ENCODE measurements around the gene CHD8. TPM values are rescaled to one million over a fixed set of nuclear protein-coding genes. Genes with fewer than 3 reads are reported as not detected.
"Not testable (repeated sequence)": the region's sequence is repeated elsewhere in the genome, so short reads cannot be mapped to it uniquely, and the experiment has no call there.

The CHD8 gene
- total RNA-seq, 1 donor from 2014 or later = 126 TPM

DNA sequence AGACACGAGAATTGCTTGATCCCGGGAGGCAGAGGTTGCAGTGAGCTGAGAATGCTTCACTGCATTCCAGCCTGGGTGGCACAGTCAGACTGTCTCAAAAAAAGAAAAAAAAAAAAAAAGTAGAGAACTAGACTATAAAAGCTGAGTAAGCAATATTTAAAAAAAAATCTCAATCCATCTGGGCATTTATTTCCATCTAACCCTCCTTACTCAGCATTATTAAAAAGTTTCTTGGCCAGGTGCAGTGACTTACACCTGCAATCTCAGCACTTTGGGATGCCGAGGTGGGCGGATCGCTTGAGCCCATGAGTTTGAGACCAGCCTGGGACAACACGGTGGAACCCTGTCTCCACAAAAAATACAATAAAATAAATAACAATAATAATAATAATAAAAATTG is 76.6 kb downstream of the CHD8 start:
- no peak overlapping the region for H3K27ac Mint-ChIP-seq
- DNase-seq (ENCODE audit: low spot score in 2 of 2, unreplicated experiment in 2 of 2) = no peak
- H3K27me3 Mint-ChIP-seq (ENCODE audit: low read depth) = no peaks in the 10 kb centered on the region
- no peak overlapping the region for H3K4me3 Mint-ChIP-seq
- H3K36me3 Mint-ChIP-seq = no peaks in the 10 kb centered on the region
- H3K4me1 Mint-ChIP-seq = peaks cover 21% of the 10 kb centered on the region
- TF ChIP-seq, protein P1, sequence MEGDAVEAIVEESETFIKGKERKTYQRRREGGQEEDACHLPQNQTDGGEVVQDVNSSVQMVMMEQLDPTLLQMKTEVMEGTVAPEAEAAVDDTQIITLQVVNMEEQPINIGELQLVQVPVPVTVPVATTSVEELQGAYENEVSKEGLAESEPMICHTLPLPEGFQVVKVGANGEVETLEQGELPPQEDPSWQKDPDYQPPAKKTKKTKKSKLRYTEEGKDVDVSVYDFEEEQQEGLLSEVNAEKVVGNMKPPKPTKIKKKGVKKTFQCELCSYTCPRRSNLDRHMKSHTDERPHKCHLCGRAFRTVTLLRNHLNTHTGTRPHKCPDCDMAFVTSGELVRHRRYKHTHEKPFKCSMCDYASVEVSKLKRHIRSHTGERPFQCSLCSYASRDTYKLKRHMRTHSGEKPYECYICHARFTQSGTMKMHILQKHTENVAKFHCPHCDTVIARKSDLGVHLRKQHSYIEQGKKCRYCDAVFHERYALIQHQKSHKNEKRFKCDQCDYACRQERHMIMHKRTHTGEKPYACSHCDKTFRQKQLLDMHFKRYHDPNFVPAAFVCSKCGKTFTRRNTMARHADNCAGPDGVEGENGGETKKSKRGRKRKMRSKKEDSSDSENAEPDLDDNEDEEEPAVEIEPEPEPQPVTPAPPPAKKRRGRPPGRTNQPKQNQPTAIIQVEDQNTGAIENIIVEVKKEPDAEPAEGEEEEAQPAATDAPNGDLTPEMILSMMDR (IDR thresholded peaks at IDR 0.05; ENCODE audit: unreplicated experiment) = no peak
- no peaks in the 10 kb centered on the region for H3K9me3 Mint-ChIP-seq

DNA sequence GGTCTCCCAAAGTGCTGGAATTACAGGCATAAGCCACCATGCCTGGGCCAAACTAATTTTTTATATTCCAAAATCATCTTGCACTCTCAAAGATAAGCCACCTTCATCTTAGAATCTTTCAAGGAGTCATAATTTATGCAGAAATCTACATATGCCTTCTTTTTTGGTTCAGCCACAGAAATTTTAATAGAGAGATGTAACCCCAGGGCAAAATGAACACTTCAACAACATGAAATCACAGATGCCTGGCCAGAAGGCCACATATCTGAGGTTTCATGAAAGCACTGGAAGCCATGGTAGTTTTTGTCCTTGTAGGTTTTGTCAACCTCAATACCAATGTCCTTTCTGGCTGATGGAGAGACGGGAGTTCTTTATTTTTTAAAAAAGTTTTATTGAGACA is 81.9 kb downstream of the CHD8 start:
- Mint-ChIP-seq H3K4me1 (no peaks in the 10 kb centered on the region), H3K27me3 (ENCODE audit: low read depth) (no peaks in the 10 kb centered on the region), H3K27ac (no peak overlapping the region), H3K4me3 (no peak overlapping the region), H3K9me3 (no peaks in the 10 kb centered on the region), H3K36me3 (peaks cover 21% of the 10 kb centered on the region)
- TF ChIP-seq, protein P1 (IDR thresholded peaks at IDR 0.05; ENCODE audit: unreplicated experiment) = no peak
- no peak for DNase-seq (ENCODE audit: low spot score in 2 of 2, unreplicated experiment in 2 of 2)

DNA sequence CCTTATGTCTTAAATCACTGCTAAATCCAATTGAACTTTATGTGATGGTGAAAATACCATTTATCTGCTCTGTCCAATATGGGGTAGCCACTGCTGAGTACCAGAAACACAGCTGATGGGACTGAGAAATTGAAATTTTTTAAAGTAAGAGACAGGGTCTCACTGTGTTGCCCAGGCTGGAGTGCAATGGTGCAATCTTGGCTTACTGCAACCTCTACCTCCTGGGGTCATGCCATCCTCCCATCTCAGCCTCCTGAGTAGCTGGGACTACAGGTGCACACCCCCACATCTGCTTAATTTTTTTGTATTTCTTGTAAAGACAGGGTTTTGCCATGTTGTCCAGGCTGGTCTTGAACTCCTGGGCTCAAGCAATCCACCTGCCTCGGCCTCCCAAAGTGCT is 83.1 kb downstream of the CHD8 start:
- not testable (repeated sequence) for H3K9me3 Mint-ChIP-seq; H3K27me3 Mint-ChIP-seq (ENCODE audit: low read depth); H3K27ac Mint-ChIP-seq; H3K4me1 Mint-ChIP-seq; DNase-seq (ENCODE audit: low spot score in 2 of 2, unreplicated experiment in 2 of 2); H3K4me3 Mint-ChIP-seq
- H3K36me3 Mint-ChIP-seq = peaks cover 31% of the 10 kb centered on the region

DNA sequence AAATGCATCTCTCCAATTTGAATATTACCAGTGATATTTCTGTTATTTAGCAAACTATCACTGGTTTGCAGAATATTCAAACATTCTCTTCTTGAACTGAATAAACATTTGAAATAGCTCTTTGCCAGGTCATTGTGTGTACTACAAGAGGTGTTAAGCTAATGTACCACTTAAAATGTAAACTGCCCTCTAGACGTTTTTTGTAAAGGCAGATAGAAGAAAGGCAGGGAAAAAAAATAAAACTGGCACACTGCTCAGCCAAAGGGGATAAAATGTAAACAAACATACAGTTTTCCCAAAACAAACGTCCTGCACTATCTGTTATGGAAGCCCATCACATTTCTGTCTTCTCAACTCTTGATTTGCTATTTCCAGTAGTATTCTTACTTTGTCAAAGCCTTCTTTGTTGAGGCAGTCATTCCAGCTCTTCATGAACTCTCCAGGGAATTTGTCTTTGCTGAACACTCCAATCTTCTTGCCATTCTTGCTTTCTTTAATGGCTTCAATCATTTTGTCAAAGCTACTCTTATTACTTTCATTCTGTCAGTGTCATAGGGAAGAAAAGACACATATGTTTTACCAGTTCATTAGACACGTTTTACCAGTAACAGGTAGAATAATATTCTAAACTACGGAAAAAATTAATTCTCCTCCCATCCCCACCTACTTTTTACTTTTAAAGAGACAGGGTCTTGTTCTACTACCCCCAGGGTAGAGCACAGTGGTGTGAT is 85.8 kb downstream of the CHD8 start:
- H3K4me3 Mint-ChIP-seq = no peak overlapping the region
- H3K36me3 Mint-ChIP-seq = peaks cover 52% of the 10 kb centered on the region
- H3K4me1 Mint-ChIP-seq = no peaks in the 10 kb centered on the region
- TF ChIP-seq, protein P1 (IDR thresholded peaks at IDR 0.05; ENCODE audit: unreplicated experiment) = no peak
- DNase-seq (ENCODE audit: low spot score in 2 of 2, unreplicated experiment in 2 of 2) = no peak
- no peaks in the 10 kb centered on the region for H3K27me3 Mint-ChIP-seq (ENCODE audit: low read depth)
- H3K27ac Mint-ChIP-seq = no peak overlapping the region
- no peaks in the 10 kb centered on the region for H3K9me3 Mint-ChIP-seq

DNA sequence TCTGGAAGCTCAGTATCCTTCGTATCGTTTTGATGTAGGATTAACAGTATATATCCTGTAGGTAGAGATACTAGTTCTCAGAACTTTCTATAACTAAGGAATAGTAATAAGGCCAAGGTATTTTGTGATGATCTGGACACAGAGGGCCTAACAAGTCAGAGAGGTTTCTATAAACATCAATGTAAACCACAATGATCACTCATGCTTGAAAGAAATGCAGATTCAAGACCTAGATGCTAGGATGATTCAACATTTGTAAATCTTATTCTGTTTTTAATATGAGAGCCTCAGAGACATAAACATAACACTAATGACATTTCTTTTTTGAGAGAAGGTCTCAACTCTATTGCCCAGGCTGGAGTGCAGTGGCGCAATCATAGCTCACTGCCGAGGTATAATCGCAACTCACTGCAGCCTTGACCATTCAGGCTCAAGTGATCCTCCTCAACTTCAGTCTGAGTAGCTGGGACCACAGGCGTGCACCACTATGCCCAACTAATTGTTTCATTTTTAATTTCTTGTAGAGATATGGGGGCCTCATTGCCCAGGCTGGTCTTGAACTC is 88.3 kb downstream of the CHD8 start:
- Mint-ChIP-seq H3K4me3 (no peak overlapping the region), H3K9me3 (no peaks in the 10 kb centered on the region), H3K36me3 (peaks cover 63% of the 10 kb centered on the region), H3K4me1 (no peaks in the 10 kb centered on the region), H3K27me3 (ENCODE audit: low read depth) (no peaks in the 10 kb centered on the region), H3K27ac (no peak overlapping the region)
- TF ChIP-seq, protein P1 (IDR thresholded peaks at IDR 0.05; ENCODE audit: unreplicated experiment) = no peak
- DNase-seq (ENCODE audit: low spot score in 2 of 2, unreplicated experiment in 2 of 2) = no peak

DNA sequence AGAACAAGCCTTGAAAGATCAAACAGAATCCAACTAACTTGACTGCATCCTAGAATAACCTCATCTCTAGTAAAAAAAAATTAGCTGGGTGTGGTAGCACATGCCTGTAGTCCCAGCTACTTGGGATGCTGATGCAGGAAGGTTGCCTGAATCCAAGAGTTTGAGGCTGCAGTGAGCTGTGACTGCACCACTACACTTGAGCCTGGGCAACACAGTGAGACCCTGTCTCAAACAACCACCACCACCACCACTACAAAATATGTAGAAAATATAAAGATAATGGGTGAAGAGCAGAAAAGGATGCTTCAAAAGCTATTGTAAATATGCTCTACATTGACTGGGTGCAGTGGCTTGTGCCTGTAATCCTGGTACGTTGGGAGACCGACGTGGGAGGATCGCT is 99.4 kb downstream of the CHD8 start:
- no peaks in the 10 kb centered on the region for H3K27me3 Mint-ChIP-seq (ENCODE audit: low read depth)
- no peak overlapping the region for H3K4me3 Mint-ChIP-seq
- no peak overlapping the region for H3K27ac Mint-ChIP-seq
- H3K36me3 Mint-ChIP-seq = peaks cover 70% of the 10 kb centered on the region
- no peaks in the 10 kb centered on the region for H3K4me1 Mint-ChIP-seq
- no peaks in the 10 kb centered on the region for H3K9me3 Mint-ChIP-seq
- DNase-seq (ENCODE audit: low spot score in 2 of 2, unreplicated experiment in 2 of 2) = no peak
- TF ChIP-seq, protein P1 (IDR thresholded peaks at IDR 0.05; ENCODE audit: unreplicated experiment) = no peak

Measured in mesothelial cell of epicardium (in vitro differentiated cells).